ENCODE measurements around the gene SYT6.
"Not testable (repeated sequence)": the region's sequence is repeated elsewhere in the genome, so short reads cannot be mapped to it uniquely, and the experiment has no call there.

The SYT6 gene

DNA sequence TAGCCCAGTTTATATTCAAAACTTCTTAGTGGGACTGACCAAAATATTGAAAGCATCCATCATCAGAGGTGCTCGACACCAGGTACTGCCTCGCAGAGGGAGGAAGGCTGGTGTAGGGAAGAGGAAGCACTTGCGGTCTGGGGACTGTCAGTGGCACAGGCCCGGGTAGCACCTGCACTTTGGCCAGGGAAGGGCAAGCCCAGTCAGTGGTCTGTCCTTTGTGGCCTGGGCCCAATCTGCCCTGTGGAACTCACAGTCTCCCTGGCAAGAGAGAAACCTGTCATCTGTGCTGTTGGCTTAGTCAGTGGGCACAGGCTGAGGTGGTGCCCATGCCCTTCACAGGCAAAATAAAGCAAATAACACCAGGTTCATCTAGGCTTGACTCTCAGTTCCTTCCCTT lies 77.4 kb downstream of the SYT6 start:
- H4K8ac ChIP-seq (ENCODE audit: low read depth, low read length): no peak overlapping the region
- no peak overlapping the region for H4K5ac ChIP-seq (ENCODE audit: low read length)
- no peak overlapping the region for H2AK5ac ChIP-seq (ENCODE audit: low read length)
- WGBS (ENCODE audit: extremely low coverage, insufficient coverage, low lambda C conversion rate): no CpG with 5 or more reads among the region's 4 CpGs
- H2BK5ac ChIP-seq (ENCODE audit: low read length): no peak overlapping the region
- DNase-seq: no peak
- no peak overlapping the region for H3K27ac ChIP-seq (ENCODE audit: low read depth, low read length)
- H3K79me1 ChIP-seq (ENCODE audit: low read length): no peaks in the 10 kb centered on the region
- no peak overlapping the region for H2BK120ac ChIP-seq (ENCODE audit: low read depth, low read length)
- no peak overlapping the region for H3K4me2 ChIP-seq (ENCODE audit: low read length)
- H3K79me2 ChIP-seq (ENCODE audit: control insufficient read depth, insufficient read depth, low read length): no peaks in the 10 kb centered on the region
- no peak overlapping the region for H3K4me3 ChIP-seq (ENCODE audit: low read length)
- H3K27me3 ChIP-seq (ENCODE audit: insufficient read depth, low read length, poor library complexity): peaks cover 2% of the 10 kb centered on the region
- H3K18ac ChIP-seq (ENCODE audit: low read length): no peak overlapping the region
- H3K4me1 ChIP-seq (ENCODE audit: control insufficient read depth, low read depth, low read length): peaks cover 11% of the 10 kb centered on the region
- no peak overlapping the region for H3K9ac ChIP-seq (ENCODE audit: low read length)
- no peak overlapping the region for H2BK15ac ChIP-seq (replicated peaks; ENCODE audit: low read depth)
- H3K36me3 ChIP-seq (ENCODE audit: control insufficient read depth, insufficient read depth, low read length): no peaks in the 10 kb centered on the region
- H3K4ac ChIP-seq (ENCODE audit: low read depth, low read length): no peak overlapping the region
- no peak overlapping the region for H3K23ac ChIP-seq (ENCODE audit: low read length)
- no peak overlapping the region for H3K56ac ChIP-seq (ENCODE audit: low read length)

DNA sequence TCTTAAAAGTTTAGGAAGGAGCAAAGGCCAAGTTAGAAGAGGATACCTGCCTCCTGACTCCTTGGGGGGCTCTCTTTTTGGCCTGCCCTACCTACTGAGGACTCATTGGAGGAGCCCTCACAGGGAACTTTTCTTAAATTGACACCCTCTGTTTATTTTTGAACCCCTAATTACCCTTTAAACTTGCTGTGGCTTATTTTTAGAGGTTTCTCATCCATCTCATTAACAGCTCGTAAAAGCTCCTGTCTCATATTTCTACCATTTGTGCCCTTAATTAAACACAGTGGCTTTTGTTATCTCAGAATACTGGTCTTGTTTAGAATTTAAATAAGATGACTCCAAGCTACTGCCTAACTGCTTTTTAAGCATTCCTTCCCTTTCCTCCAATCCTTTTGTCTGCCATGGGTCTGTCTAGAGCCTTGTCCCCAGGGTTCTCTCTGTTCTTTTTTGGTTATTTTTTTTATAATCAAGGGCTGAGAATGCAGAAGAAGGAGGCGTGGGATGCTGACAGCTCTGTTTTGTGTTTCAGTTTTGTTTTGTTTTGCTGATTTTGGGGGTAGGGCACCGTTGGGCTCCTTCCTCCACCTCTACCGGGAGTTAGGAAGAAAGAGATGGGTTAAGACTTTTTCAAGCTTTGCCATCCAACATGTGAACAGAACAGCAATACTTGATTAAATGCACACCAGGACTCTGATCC lies 78.0 kb downstream of the SYT6 start:
- Histone ChIP-seq H4K5ac (ENCODE audit: low read length) (no peak overlapping the region), H3K79me1 (ENCODE audit: low read length) (no peaks in the 10 kb centered on the region), H2AK5ac (ENCODE audit: low read length) (no peak overlapping the region), H2BK120ac (ENCODE audit: low read depth, low read length) (no peak overlapping the region), H3K18ac (ENCODE audit: low read length) (no peak overlapping the region), H2BK5ac (ENCODE audit: low read length) (no peak overlapping the region), H3K9ac (ENCODE audit: low read length) (no peak overlapping the region), H3K27me3 (ENCODE audit: insufficient read depth, low read length, poor library complexity) (peaks cover 2% of the 10 kb centered on the region), H3K79me2 (ENCODE audit: control insufficient read depth, insufficient read depth, low read length) (no peaks in the 10 kb centered on the region), H3K27ac (ENCODE audit: low read depth, low read length) (no peak overlapping the region), H3K4me2 (ENCODE audit: low read length) (no peak overlapping the region), H3K56ac (ENCODE audit: low read length) (no peak overlapping the region), H3K4me3 (ENCODE audit: low read length) (no peak overlapping the region), H4K8ac (ENCODE audit: low read depth, low read length) (no peak overlapping the region), H3K36me3 (ENCODE audit: control insufficient read depth, insufficient read depth, low read length) (no peaks in the 10 kb centered on the region), H3K23ac (ENCODE audit: low read length) (no peak overlapping the region), H3K4ac (ENCODE audit: low read depth, low read length) (no peak overlapping the region), H3K4me1 (ENCODE audit: control insufficient read depth, low read depth, low read length) (peaks cover 8% of the 10 kb centered on the region), H2BK15ac (replicated peaks; ENCODE audit: low read depth) (no peak overlapping the region)
- WGBS (ENCODE audit: extremely low coverage, insufficient coverage, low lambda C conversion rate): no CpG with 5 or more reads among the region's 4 CpGs
- no peak for DNase-seq

DNA sequence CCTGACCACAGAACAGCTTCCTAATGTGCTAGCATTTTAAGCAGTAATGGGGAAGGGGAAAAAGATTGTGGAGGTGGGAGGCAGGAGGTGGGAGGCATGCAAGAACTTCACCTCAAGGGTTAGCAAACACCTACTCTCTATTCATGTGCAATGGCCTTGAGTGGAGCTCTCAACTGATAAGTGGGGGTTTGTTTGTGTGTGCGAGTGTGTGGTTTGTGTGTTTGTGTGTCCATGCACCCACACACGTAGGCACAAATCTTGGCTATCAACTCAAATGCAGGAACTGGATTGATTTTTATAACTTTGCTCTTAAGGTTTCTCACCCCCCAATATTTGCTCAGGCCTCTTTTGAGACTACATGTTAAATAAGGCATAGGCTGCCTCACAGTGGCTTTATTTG lies 78.6 kb downstream of the SYT6 start:
- no peak overlapping the region for H3K4me3 ChIP-seq (ENCODE audit: low read length)
- peaks cover 2% of the 10 kb centered on the region for H3K27me3 ChIP-seq (ENCODE audit: insufficient read depth, low read length, poor library complexity)
- no peaks in the 10 kb centered on the region for H3K36me3 ChIP-seq (ENCODE audit: control insufficient read depth, insufficient read depth, low read length)
- peaks cover 7% of the 10 kb centered on the region for H3K4me1 ChIP-seq (ENCODE audit: control insufficient read depth, low read depth, low read length)
- no peak overlapping the region for H2BK15ac ChIP-seq (replicated peaks; ENCODE audit: low read depth)
- no peak overlapping the region for H3K9ac ChIP-seq (ENCODE audit: low read length)
- no CpG with 5 or more reads among the region's 2 CpGs for WGBS (ENCODE audit: extremely low coverage, insufficient coverage, low lambda C conversion rate)
- H4K5ac ChIP-seq (ENCODE audit: low read length): no peak overlapping the region
- no peak overlapping the region for H3K56ac ChIP-seq (ENCODE audit: low read length)
- no peak overlapping the region for H2AK5ac ChIP-seq (ENCODE audit: low read length)
- no peak overlapping the region for H4K8ac ChIP-seq (ENCODE audit: low read depth, low read length)
- no peaks in the 10 kb centered on the region for H3K79me2 ChIP-seq (ENCODE audit: control insufficient read depth, insufficient read depth, low read length)
- H3K23ac ChIP-seq (ENCODE audit: low read length): no peak overlapping the region
- no peaks in the 10 kb centered on the region for H3K79me1 ChIP-seq (ENCODE audit: low read length)
- no peak for DNase-seq
- no peak overlapping the region for H3K18ac ChIP-seq (ENCODE audit: low read length)
- no peak overlapping the region for H2BK5ac ChIP-seq (ENCODE audit: low read length)
- H3K4me2 ChIP-seq (ENCODE audit: low read length): no peak overlapping the region
- no peak overlapping the region for H3K27ac ChIP-seq (ENCODE audit: low read depth, low read length)
- no peak overlapping the region for H3K4ac ChIP-seq (ENCODE audit: low read depth, low read length)
- H2BK120ac ChIP-seq (ENCODE audit: low read depth, low read length): no peak overlapping the region

- no peak for DNase-seq
- no peak overlapping the region for H3K23ac ChIP-seq (ENCODE audit: low read length)
- no peak overlapping the region for H2AK5ac ChIP-seq (ENCODE audit: low read length)
- peaks cover 7% of the 10 kb centered on the region for H3K4me1 ChIP-seq (ENCODE audit: control insufficient read depth, low read depth, low read length)
- H4K5ac ChIP-seq (ENCODE audit: low read length): no peak overlapping the region
- H4K8ac ChIP-seq (ENCODE audit: low read depth, low read length): no peak overlapping the region
- no peak overlapping the region for H3K4ac ChIP-seq (ENCODE audit: low read depth, low read length)
- H3K56ac ChIP-seq (ENCODE audit: low read length): no peak overlapping the region
- no peaks in the 10 kb centered on the region for H3K36me3 ChIP-seq (ENCODE audit: control insufficient read depth, insufficient read depth, low read length)
- no peaks in the 10 kb centered on the region for H3K27me3 ChIP-seq (ENCODE audit: insufficient read depth, low read length, poor library complexity)
- no peaks in the 10 kb centered on the region for H3K79me2 ChIP-seq (ENCODE audit: control insufficient read depth, insufficient read depth, low read length)
- no peaks in the 10 kb centered on the region for H3K79me1 ChIP-seq (ENCODE audit: low read length)
- H3K18ac ChIP-seq (ENCODE audit: low read length): no peak overlapping the region
- H3K27ac ChIP-seq (ENCODE audit: low read depth, low read length): no peak overlapping the region
- H3K4me2 ChIP-seq (ENCODE audit: low read length): no peak overlapping the region
- no peak overlapping the region for H3K9ac ChIP-seq (ENCODE audit: low read length)
- H2BK120ac ChIP-seq (ENCODE audit: low read depth, low read length): no peak overlapping the region
- H3K4me3 ChIP-seq (ENCODE audit: low read length): no peak overlapping the region
- H2BK5ac ChIP-seq (ENCODE audit: low read length): no peak overlapping the region
- no peak overlapping the region for H2BK15ac ChIP-seq (replicated peaks; ENCODE audit: low read depth)
Measured at GRCh38 chr1:114072246-114072645, 81.4 kb downstream of the SYT6 start.

DNA sequence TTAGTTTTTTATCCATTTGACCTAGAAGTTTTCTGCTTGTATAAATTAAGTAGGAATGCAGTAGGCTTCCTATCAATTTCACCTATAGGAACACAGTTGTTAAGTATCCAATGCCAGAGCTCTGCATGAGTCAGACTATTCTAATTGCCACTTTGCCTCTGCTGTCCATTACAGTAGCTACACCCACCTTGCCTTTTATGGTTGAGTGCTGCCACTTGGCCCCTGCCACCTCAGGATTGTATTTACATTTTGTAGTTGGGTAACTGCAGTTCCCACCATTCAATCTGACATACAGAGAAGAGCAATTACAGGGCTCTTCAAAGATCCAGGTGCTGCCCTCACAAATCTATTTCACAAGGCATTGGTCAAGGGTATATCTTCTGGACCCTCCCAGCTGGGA lies 83.9 kb downstream of the SYT6 start:
- not testable (repeated sequence) for H3K18ac ChIP-seq (ENCODE audit: low read length); H3K4me1 ChIP-seq (ENCODE audit: control insufficient read depth, low read depth, low read length); H2AK5ac ChIP-seq (ENCODE audit: low read length); H3K79me2 ChIP-seq (ENCODE audit: control insufficient read depth, insufficient read depth, low read length); H3K4me3 ChIP-seq (ENCODE audit: low read length); H3K4me2 ChIP-seq (ENCODE audit: low read length); H3K56ac ChIP-seq (ENCODE audit: low read length); H3K27me3 ChIP-seq (ENCODE audit: insufficient read depth, low read length, poor library complexity); H4K8ac ChIP-seq (ENCODE audit: low read depth, low read length); DNase-seq; H4K5ac ChIP-seq (ENCODE audit: low read length); H3K79me1 ChIP-seq (ENCODE audit: low read length); H3K4ac ChIP-seq (ENCODE audit: low read depth, low read length); H3K36me3 ChIP-seq (ENCODE audit: control insufficient read depth, insufficient read depth, low read length); H3K27ac ChIP-seq (ENCODE audit: low read depth, low read length); H3K9ac ChIP-seq (ENCODE audit: low read length); H2BK120ac ChIP-seq (ENCODE audit: low read depth, low read length); H2BK15ac ChIP-seq (replicated peaks; ENCODE audit: low read depth); H2BK5ac ChIP-seq (ENCODE audit: low read length); H3K23ac ChIP-seq (ENCODE audit: low read length)

DNA sequence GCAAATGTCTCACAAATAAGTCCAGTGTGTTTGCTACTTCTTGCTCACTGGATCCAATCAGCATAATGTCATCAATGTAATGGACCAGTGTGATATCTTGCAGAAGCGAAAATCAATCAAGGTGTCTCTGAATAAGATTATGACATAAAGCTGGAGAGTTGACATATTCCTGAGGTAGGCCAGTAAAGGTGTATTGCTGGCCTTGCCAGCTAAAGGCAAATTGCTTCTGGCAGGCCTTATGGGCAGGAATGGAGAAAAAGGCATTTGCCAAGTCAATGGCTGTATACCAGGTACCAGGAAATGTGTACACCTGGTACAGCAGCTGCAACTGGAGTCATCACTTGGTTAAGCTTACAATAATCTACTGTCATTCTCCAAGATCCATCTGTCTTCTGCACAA lies 85.0 kb downstream of the SYT6 start:
- not testable (repeated sequence) for H4K8ac ChIP-seq (ENCODE audit: low read depth, low read length); H3K27me3 ChIP-seq (ENCODE audit: insufficient read depth, low read length, poor library complexity); H2BK5ac ChIP-seq (ENCODE audit: low read length); H2BK120ac ChIP-seq (ENCODE audit: low read depth, low read length); H3K23ac ChIP-seq (ENCODE audit: low read length); H3K18ac ChIP-seq (ENCODE audit: low read length); H4K5ac ChIP-seq (ENCODE audit: low read length); H3K56ac ChIP-seq (ENCODE audit: low read length); H3K36me3 ChIP-seq (ENCODE audit: control insufficient read depth, insufficient read depth, low read length); H3K4me2 ChIP-seq (ENCODE audit: low read length); H2BK15ac ChIP-seq (replicated peaks; ENCODE audit: low read depth); H3K79me2 ChIP-seq (ENCODE audit: control insufficient read depth, insufficient read depth, low read length); H3K4ac ChIP-seq (ENCODE audit: low read depth, low read length); H3K4me1 ChIP-seq (ENCODE audit: control insufficient read depth, low read depth, low read length); H3K4me3 ChIP-seq (ENCODE audit: low read length); DNase-seq; H3K79me1 ChIP-seq (ENCODE audit: low read length); H3K27ac ChIP-seq (ENCODE audit: low read depth, low read length); H3K9ac ChIP-seq (ENCODE audit: low read length); H2AK5ac ChIP-seq (ENCODE audit: low read length)
- WGBS (ENCODE audit: extremely low coverage, insufficient coverage, low lambda C conversion rate): no CpG with 5 or more reads among the region's 1 CpG

All from mesendoderm (in vitro differentiated cells).